ENCODE results near the gene ACBD7. TPM values are rescaled to one million over a fixed set of nuclear protein-coding genes. Genes with fewer than 3 reads are reported as not detected.

ACBD7 gene
- total and polyA plus RNA-seq, 2 of the 8 experiments (the other 6 are each of a cell fraction or from before 2014, with no cell fraction given): 9.0 to 17.8 TPM

DNA sequence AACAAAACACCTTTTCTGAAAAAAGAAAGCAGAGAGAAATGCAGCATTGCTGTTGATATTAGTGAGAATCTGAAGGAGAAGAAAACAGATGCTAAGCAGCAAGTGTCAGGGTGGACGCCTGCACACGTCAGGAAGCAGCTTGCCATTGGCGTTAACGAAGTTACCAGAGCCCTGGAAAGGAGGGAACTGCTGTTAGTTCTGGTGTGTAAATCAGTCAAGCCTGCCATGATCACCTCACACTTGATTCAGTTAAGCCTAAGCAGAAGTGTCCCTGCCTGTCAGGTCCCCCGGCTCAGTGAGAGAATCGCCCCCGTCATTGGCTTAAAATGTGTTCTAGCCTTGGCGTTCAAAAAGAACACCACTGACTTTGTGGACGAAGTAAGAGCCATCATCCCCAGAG lies 14.9 kb upstream of the ACBD7 start:
- H2BK15ac ChIP-seq (ENCODE audit: low read length): no peak overlapping the region
- peaks cover 0 to 3% (median 0%) of the 10 kb centered on the region in 4 experiments; a peak in 1 of 7 replicates for H3K4me1 ChIP-seq (replicated peaks in 1 of 4; ENCODE audit: control insufficient read depth in 3 of 4, insufficient read depth in 4 of 4, low read length in 3 of 4)
- H3K36me3 ChIP-seq (ENCODE audit: control insufficient read depth in 2 of 4, insufficient read depth in 4 of 4, low read length in 3 of 4): peaks cover 8 to 39% (median 23%) of the 10 kb centered on the region in 4 experiments
- H3K79me2 ChIP-seq (ENCODE audit: control insufficient read depth in 1 of 2, insufficient read depth in 2 of 2, low read length in 2 of 2): peaks cover 7 to 33% of the 10 kb centered on the region in 2 experiments; a peak in 3 of 4 replicates
- H2BK20ac ChIP-seq (ENCODE audit: low read length): no peak overlapping the region
- no peak overlapping the region for H3K23ac ChIP-seq (ENCODE audit: insufficient read length)
- ChIA-PET POLR2A (ENCODE audit: partially characterized antibody) (interaction anchor here (1.1 kb wide), 1 partner anchor 16 kb away, joined by 4 read pairs; no protein-coding TSS in a partner anchor), CTCF (ENCODE audit: partially characterized antibody) (interaction anchor here (0.7 to 4.0 kb wide), 7 partner anchors 9 to 131 kb away, joined by 3 to 16 read pairs (median 3); no protein-coding TSS in a partner anchor)
- no peak overlapping the region for H4K5ac ChIP-seq (ENCODE audit: insufficient read length, low read depth, low read length)
- no peak overlapping the region for H3K9ac ChIP-seq (replicated peaks in 1 of 4; ENCODE audit: extremely low read depth in 1 of 4, low read depth in 3 of 4, low read length in 3 of 4)
- no peak overlapping the region for H2BK120ac ChIP-seq (replicated peaks; ENCODE audit: low read depth, low read length)
- no peak overlapping the region for H3K27ac ChIP-seq (ENCODE audit: low read depth, low read length)
- no peak overlapping the region for H3K4ac ChIP-seq (replicated peaks; ENCODE audit: insufficient read length, low read depth, low read length)
- H3K14ac ChIP-seq (ENCODE audit: insufficient read length): no peak overlapping the region
- H4K8ac ChIP-seq (ENCODE audit: extremely low read depth, insufficient read depth, low read length): no peak overlapping the region
- FAIRE-seq (no peak), DNase-seq (ENCODE audit: low read depth in 1 of 2, low spot score in 2 of 2) (no peak)
- no peak overlapping the region for H3K18ac ChIP-seq (ENCODE audit: extremely low read depth, low read length)
- no peak overlapping the region for H3K56ac ChIP-seq (replicated peaks; ENCODE audit: insufficient read length, low read depth, low read length)
- no peak overlapping the region for H2AFZ ChIP-seq (ENCODE audit: low read length)
- WGBS, 2 experiments (ENCODE audit: extremely low coverage in 1 of 2, insufficient coverage in 1 of 2, insufficient read length in 1 of 2, insufficient replicate concordance in 2 of 2, low coverage in 1 of 2, low lambda C conversion rate in 2 of 2, missing lambda C conversion rate in 1 of 2): 88% methylated on average over 9 of the region's 9 CpGs; no CpG with 5 or more reads in 1 of the 2 experiments
- H2AK5ac ChIP-seq (ENCODE audit: low read depth, low read length): no peak overlapping the region
- H4K20me1 ChIP-seq (replicated peaks in 1 of 2; ENCODE audit: control insufficient read depth in 1 of 2, insufficient read depth in 2 of 2, low read length in 2 of 2): peaks cover 2 to 3% of the 10 kb centered on the region in 2 experiments
- no peak overlapping the region for H2BK12ac ChIP-seq (ENCODE audit: low read depth, low read length)
- H2BK5ac ChIP-seq (ENCODE audit: low read depth, low read length): no peak overlapping the region
- H3K4me3 ChIP-seq (ENCODE audit: extremely low read depth in 1 of 4, insufficient read depth in 2 of 4, low read depth in 3 of 4, low read length in 4 of 4): no peak overlapping the region
- H3K4me2 ChIP-seq (ENCODE audit: insufficient read depth in 1 of 2, low read depth in 2 of 2, low read length in 2 of 2): no peak overlapping the region
- no peaks in the 10 kb centered on the region for H3K23me2 ChIP-seq (ENCODE audit: low read depth, low read length)
- H3K9me3 ChIP-seq (ENCODE audit: insufficient read depth in 2 of 2, low read depth in 1 of 2, low read length in 1 of 2): no peaks in the 10 kb centered on the region
- H4K91ac ChIP-seq (replicated peaks; ENCODE audit: insufficient read length, low read length): no peak overlapping the region
- peaks cover 10% of the 10 kb centered on the region for H3K79me1 ChIP-seq (ENCODE audit: low read depth, low read length)
- H3K27me3 ChIP-seq (replicated peaks in 1 of 4; ENCODE audit: control insufficient read depth in 3 of 4, extremely low read depth in 1 of 4, insufficient read depth in 3 of 4, low read length in 3 of 4): peaks cover 0 to 2% (median 0%) of the 10 kb centered on the region in 4 experiments; a peak in 1 of 7 replicates
- TF ChIP-seq YY1 (IDR thresholded peaks at IDR 0.05; ENCODE audit: low read depth, low read length) (no peak), POLR2AphosphoS5 (IDR thresholded peaks at IDR 0.05; ENCODE audit: low read depth, low read length) (no peak), KDM5A (IDR thresholded peaks at IDR 0.05; ENCODE audit: low read length) (no peak), CBX8 (IDR thresholded peaks at IDR 0.05; ENCODE audit: borderline replicate concordance, low read depth, low read length) (no peak)

Measured in H1 (cell line).